SK-N-SH (cell line): ENCODE results near the gene OBI1. TPM values are rescaled to one million over a fixed set of nuclear protein-coding genes. Genes with fewer than 3 reads are reported as not detected.

Experiments used
- CTCF ChIA-PET: fragments of 300-600, 350-600 bp; formaldehyde crosslinking; extraction: SDS; loops from one replicate; lab custom pipeline; 2021; lab: Yijun Ruan, JAX
- POLR2A ChIA-PET: fragments of 350-600 bp; sonication (Branson Sonifier 250); formaldehyde crosslinking; extraction: SDS; loops from one replicate; lab custom pipeline; 2020; ENCODE audit warnings: antibody characterized with exemption, inconsistent platforms; lab: Yijun Ruan, JAX
- DNase-seq: peaks from one replicate; pipeline ENCODE4 v3.0.0; 2012
- H2AFZ ChIP-seq: fragments of 200-600 bp; sonication (generic); 2 replicates; pipeline ENCODE4 v1.8.1; 2016; ENCODE audit warnings: antibody characterized with exemption, mild to moderate bottlenecking, low read depth
- H3F3A ChIP-seq: fragments of 200-600 bp; sonication (generic); replicated peaks from 2 replicates; pipeline ENCODE3; 2016; ENCODE audit warnings: antibody characterized with exemption, mild to moderate bottlenecking; ENCODE audit not compliant: insufficient read depth
- H3K27ac ChIP-seq, 2 experiments: fragments of 200-500 bp in 1 of 2; fragments of 200-600 bp in 1 of 2; sonication (Bioruptor generic) in 1 of 2; sonication (generic), shearing (Covaris generic) in 1 of 2; 2 replicates each; pipeline versions ENCODE4 v1.5.1 to v1.6.1; 2014 to 2016; ENCODE audit warnings: low read depth in 2 of 2, inconsistent platforms in 1 of 2, low read length in 1 of 2, mild to moderate bottlenecking in 1 of 2, mixed read lengths in 1 of 2
- H3K27me3 ChIP-seq: fragments of 200-600 bp; sonication (generic), shearing (Covaris generic); 2 replicates; pipeline ENCODE4 v1.6.1; 2016; ENCODE audit warnings: mixed run types; ENCODE audit not compliant: insufficient read depth
- H3K36me3 ChIP-seq, 2 experiments: fragments of 200-500 bp in 1 of 2; fragments of 200-600 bp in 1 of 2; sonication (Bioruptor generic) in 1 of 2; sonication (generic) in 1 of 2; replicated peaks in 1 of 2; 2 replicates each; pipeline versions ENCODE3 to v1.5.1; 2014 to 2016; ENCODE audit warnings: low read length in 1 of 2, mild to moderate bottlenecking in 1 of 2; ENCODE audit not compliant: insufficient read depth in 2 of 2, control insufficient read depth in 1 of 2
- H3K4me1 ChIP-seq, 2 experiments: fragments of 200-500 bp in 1 of 2; fragments of 200-600 bp in 1 of 2; sonication (Bioruptor generic) in 1 of 2; sonication (generic), shearing (Covaris generic) in 1 of 2; 2 replicates each; pipeline versions ENCODE4 v1.5.1 to v1.6.1; 2014 to 2016; ENCODE audit warnings: low read depth in 1 of 2, low read length in 1 of 2, mixed run types in 1 of 2; ENCODE audit not compliant: insufficient read depth in 2 of 2, control insufficient read depth in 1 of 2
- H3K4me2 ChIP-seq: fragments of 200-600 bp; sonication (generic), shearing (Covaris generic); 2 replicates; pipeline ENCODE4 v1.6.1; 2017; ENCODE audit warnings: mixed run types
- H3K4me3 ChIP-seq, 2 experiments: fragments of 200-500 bp in 1 of 2; fragments of 200-600 bp in 1 of 2; sonication (Bioruptor generic) in 1 of 2; sonication (generic), shearing (Covaris generic) in 1 of 2; 2 replicates each; pipeline versions ENCODE4 v1.5.1 to v1.8.1; 2014 to 2016; ENCODE audit warnings: low read depth in 2 of 2, inconsistent platforms in 1 of 2, low read length in 1 of 2, mild to moderate bottlenecking in 1 of 2, mixed read lengths in 1 of 2, moderate library complexity in 1 of 2
- H3K79me2 ChIP-seq: fragments of 200-600 bp; sonication (generic); 2 replicates; pipeline ENCODE4 v1.8.1; 2017; ENCODE audit warnings: mild to moderate bottlenecking; ENCODE audit not compliant: insufficient read depth
- H3K9ac ChIP-seq: fragments of 200-600 bp; sonication (generic); 2 replicates; pipeline ENCODE4 v1.6.1; 2017; ENCODE audit warnings: mixed run types
- H3K9me2 ChIP-seq: fragments of 200-600 bp; sonication (generic); 2 replicates; pipeline ENCODE4 v1.6.1; 2017; ENCODE audit warnings: mixed run types
- H3K9me3 ChIP-seq: fragments of 200-600 bp; sonication (generic); 2 replicates; pipeline ENCODE4 v1.6.1; 2017; ENCODE audit warnings: mixed run types, mild to moderate bottlenecking, moderate library complexity
- H4K20me1 ChIP-seq: fragments of 200-600 bp; sonication (generic); 2 replicates; pipeline ENCODE4 v1.6.1; 2017; ENCODE audit warnings: mild to moderate bottlenecking, mixed run types; ENCODE audit not compliant: insufficient read depth
- CHD2 ChIP-seq: fragments of 150-350 bp; IDR thresholded peaks from 2 replicates; pipeline ENCODE4 v1.6.1; 2018; ENCODE audit warnings: low read length; ENCODE audit not compliant: partially characterized antibody
- ELF1 ChIP-seq: IDR thresholded peaks from 2 replicates; pipeline ENCODE4 v1.4.0; 2012
- FOXM1 ChIP-seq: IDR thresholded peaks from 2 replicates; pipeline ENCODE4 v1.4.0; 2012; ENCODE audit warnings: low read depth, mild to moderate bottlenecking
- GABPA ChIP-seq: IDR thresholded peaks from 2 replicates; pipeline ENCODE4 v1.4.0; 2012; ENCODE audit warnings: low read depth, mild to moderate bottlenecking
- GATA2 ChIP-seq: sonication (generic); formaldehyde crosslinking; IDR thresholded peaks from 2 replicates; pipeline ENCODE4 v1.5.0; 2020; ENCODE audit warnings: mild to moderate bottlenecking, missing genetic modification reagents
- JUND ChIP-seq: IDR thresholded peaks from 2 replicates; pipeline ENCODE4 v1.4.0; 2012
- MEF2A ChIP-seq: IDR thresholded peaks from 2 replicates; pipeline ENCODE4 v1.4.0; 2012; ENCODE audit warnings: low read depth, borderline replicate concordance
- NRF1 ChIP-seq: IDR thresholded peaks from 2 replicates; pipeline ENCODE4 v1.6.1; 2012; ENCODE audit warnings: low read depth, mild to moderate bottlenecking, low read length
- RXRA ChIP-seq: IDR thresholded peaks from 2 replicates; pipeline ENCODE4 v1.4.0; 2012; ENCODE audit warnings: low read depth, mild to moderate bottlenecking, borderline replicate concordance
- TCF12 ChIP-seq: IDR thresholded peaks from 2 replicates; pipeline ENCODE4 v1.4.0; 2012
- TEAD4 ChIP-seq: IDR thresholded peaks from 2 replicates; pipeline ENCODE4 v1.4.0; 2012; ENCODE audit warnings: mild to moderate bottlenecking, borderline replicate concordance; ENCODE audit not compliant: insufficient read depth
- YY1 ChIP-seq: IDR thresholded peaks from 2 replicates; pipeline ENCODE4 v1.4.0; 2012; ENCODE audit warnings: low read depth, mild to moderate bottlenecking
- WGBS: methylation state at CpG from one replicate; pipeline ENCODE4 v1.1.6; 2017; ENCODE audit warnings: low lambda C conversion rate; 5-methylcytosine and 5-hydroxymethylcytosine counted together
- polyA plus RNA-seq, 3 experiments: library from polyadenylated mRNA; depleted of rRNA; stranded (reverse); fragments of >200 nt; gene quantifications; 2 replicates each; pipeline ENCODE4 v1.2.3, GENCODE V29; 2012
- TF ChIP-seq, protein P1 (sequence below): IDR thresholded peaks from 2 replicates; pipeline ENCODE4 v1.4.0; 2012; ENCODE audit warnings: low read depth
- TF ChIP-seq, protein P2 (sequence below): IDR thresholded peaks from 2 replicates; pipeline ENCODE4 v1.4.0; 2012; ENCODE audit warnings: low read depth, borderline replicate concordance
- TF ChIP-seq, protein P3 (sequence below): IDR thresholded peaks from 2 replicates; pipeline ENCODE4 v1.6.1; 2012; ENCODE audit warnings: mild to moderate bottlenecking, low read depth, low read length, moderate library complexity
- TF ChIP-seq, protein P4 (sequence below): IDR thresholded peaks from 2 replicates; pipeline ENCODE4 v1.4.0; 2012; ENCODE audit warnings: low read depth, borderline replicate concordance
- TF ChIP-seq, protein P5 (sequence below): fragments of 200-600 bp; sonication (generic); IDR thresholded peaks from 2 replicates; pipeline ENCODE4 v1.6.1; 2017; ENCODE audit warnings: antibody characterized with exemption, mild to moderate bottlenecking, moderate library complexity
- TF ChIP-seq, protein P6 (sequence below): IDR thresholded peaks from 2 replicates; pipeline ENCODE4; 2012

OBI1 gene, protein sequence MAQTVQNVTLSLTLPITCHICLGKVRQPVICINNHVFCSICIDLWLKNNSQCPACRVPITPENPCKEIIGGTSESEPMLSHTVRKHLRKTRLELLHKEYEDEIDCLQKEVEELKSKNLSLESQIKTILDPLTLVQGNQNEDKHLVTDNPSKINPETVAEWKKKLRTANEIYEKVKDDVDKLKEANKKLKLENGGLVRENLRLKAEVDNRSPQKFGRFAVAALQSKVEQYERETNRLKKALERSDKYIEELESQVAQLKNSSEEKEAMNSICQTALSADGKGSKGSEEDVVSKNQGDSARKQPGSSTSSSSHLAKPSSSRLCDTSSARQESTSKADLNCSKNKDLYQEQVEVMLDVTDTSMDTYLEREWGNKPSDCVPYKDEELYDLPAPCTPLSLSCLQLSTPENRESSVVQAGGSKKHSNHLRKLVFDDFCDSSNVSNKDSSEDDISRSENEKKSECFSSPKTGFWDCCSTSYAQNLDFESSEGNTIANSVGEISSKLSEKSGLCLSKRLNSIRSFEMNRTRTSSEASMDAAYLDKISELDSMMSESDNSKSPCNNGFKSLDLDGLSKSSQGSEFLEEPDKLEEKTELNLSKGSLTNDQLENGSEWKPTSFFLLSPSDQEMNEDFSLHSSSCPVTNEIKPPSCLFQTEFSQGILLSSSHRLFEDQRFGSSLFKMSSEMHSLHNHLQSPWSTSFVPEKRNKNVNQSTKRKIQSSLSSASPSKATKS
- 1.8 and 2.6 TPM in 2 replicates for polyA plus RNA-seq (2012; rRNA removed)
- 3.1 and 3.5 TPM in 2 replicates for polyA plus RNA-seq (2012; cell fraction: cytosol; rRNA removed)
- polyA plus RNA-seq (2012; cell fraction: nucleus; rRNA removed), result 1.3 and 2.4 TPM in 2 replicates

DNA sequence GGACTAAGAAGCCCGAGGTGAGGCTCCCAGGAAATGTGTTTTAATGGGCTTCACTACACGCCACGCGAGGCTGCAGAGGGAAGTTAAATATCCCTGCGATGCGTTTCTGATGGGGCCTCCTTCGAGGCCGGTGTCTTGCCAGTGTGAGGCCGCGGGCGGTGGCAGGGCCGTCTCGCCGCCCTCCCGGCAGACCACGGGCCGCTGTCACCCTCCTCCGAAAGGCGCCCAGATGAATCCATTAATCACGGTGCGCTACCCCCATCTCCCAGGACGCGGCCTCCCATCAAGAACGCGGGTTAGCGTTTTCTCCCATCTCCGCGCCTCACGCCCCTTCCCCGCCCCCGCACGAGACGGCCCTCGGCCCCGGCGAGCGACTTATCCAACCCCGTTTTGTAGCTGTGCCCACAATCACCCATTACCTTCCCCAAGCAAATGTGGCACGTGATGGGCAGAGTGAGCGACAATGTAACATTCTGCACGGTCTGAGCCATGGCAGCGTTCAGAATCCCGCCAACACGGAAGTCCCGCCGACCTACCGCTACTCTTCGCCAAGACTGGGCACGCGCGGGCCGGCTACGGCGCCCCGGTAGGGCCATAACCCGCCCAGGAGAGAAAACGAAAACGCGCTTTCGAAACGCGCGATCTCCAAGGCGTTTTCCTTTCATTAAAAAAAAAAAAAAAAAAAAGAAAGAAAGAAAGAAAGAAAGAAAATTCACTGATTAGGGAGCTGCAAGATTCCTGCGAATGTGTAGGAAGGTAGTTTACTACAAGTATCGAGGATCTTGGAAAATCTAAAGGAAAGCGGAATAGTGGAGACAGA, at the start of gene OBI1:
Gene OBI1, minus strand, starts transcription at position 526 of the 820 bp plus-strand sequence. Its CDS starts 35 bp downstream, at position 491.
- DNase-seq, result peak; percentile 88
- Histone ChIP-seq H3K4me2 (peak within 1 kb of the TSS; percentile 78), H3K9me2 (no peaks in the 10 kb centered on the region), H4K20me1 (0 out of 2 replicates have a peak, but pooled peaks cover 4% of the 10 kb centered on the region), H3K4me3 (peak within 1 kb of the TSS; percentile 93 to 96), H2AFZ (peak within 1 kb of the TSS; percentile 98), H3K27me3 (no peaks in the 10 kb centered on the region), H3K4me1 (peaks cover 0 to 7% of the 10 kb centered on the region in 2 experiments; a peak in 2 of 4 replicates), H3K36me3 (peaks cover 0 to 6% of the 10 kb centered on the region in 2 experiments), H3K9me3 (no peaks in the 10 kb centered on the region), H3K27ac (peak within 1 kb of the TSS; percentile 62 to 88), H3F3A (no peaks in the 10 kb centered on the region), H3K79me2 (peaks cover 49% of the 10 kb centered on the region), H3K9ac (peak within 1 kb of the TSS; percentile 78)
- CTCF ChIA-PET, result interaction anchor here (0.6 to 1.6 kb wide), 2 partner anchors 13 kb away, joined by 3 to 5 read pairs; no protein-coding TSS in a partner anchor
- POLR2A ChIA-PET, result no interaction called here
- 2% methylated on average over 50 of the region's 67 CpGs for WGBS
- TF ChIP-seq TEAD4 (no peak), TCF12 (no peak), ELF1 (peak; percentile 96), GATA2 (CRISPR knock-in tag) (no peak), RXRA (no peak), CHD2 (peak; percentile 64), JUND (no peak), FOXM1 (no peak), NRF1 (peak; percentile 77), MEF2A (no peak), GABPA (peak; percentile 75), YY1 (0 out of 2 replicates have a peak, but pooled peaks have one; percentile 41)
- TF ChIP-seq, protein P1, sequence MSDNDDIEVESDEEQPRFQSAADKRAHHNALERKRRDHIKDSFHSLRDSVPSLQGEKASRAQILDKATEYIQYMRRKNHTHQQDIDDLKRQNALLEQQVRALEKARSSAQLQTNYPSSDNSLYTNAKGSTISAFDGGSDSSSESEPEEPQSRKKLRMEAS, result peak; percentile 94
- TF ChIP-seq, protein P2, sequence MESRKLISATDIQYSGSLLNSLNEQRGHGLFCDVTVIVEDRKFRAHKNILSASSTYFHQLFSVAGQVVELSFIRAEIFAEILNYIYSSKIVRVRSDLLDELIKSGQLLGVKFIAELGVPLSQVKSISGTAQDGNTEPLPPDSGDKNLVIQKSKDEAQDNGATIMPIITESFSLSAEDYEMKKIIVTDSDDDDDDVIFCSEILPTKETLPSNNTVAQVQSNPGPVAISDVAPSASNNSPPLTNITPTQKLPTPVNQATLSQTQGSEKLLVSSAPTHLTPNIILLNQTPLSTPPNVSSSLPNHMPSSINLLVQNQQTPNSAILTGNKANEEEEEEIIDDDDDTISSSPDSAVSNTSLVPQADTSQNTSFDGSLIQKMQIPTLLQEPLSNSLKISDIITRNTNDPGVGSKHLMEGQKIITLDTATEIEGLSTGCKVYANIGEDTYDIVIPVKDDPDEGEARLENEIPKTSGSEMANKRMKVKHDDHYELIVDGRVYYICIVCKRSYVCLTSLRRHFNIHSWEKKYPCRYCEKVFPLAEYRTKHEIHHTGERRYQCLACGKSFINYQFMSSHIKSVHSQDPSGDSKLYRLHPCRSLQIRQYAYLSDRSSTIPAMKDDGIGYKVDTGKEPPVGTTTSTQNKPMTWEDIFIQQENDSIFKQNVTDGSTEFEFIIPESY, result 0 out of 2 replicates have a peak, but pooled peaks have one; percentile 45
- TF ChIP-seq, protein P3, sequence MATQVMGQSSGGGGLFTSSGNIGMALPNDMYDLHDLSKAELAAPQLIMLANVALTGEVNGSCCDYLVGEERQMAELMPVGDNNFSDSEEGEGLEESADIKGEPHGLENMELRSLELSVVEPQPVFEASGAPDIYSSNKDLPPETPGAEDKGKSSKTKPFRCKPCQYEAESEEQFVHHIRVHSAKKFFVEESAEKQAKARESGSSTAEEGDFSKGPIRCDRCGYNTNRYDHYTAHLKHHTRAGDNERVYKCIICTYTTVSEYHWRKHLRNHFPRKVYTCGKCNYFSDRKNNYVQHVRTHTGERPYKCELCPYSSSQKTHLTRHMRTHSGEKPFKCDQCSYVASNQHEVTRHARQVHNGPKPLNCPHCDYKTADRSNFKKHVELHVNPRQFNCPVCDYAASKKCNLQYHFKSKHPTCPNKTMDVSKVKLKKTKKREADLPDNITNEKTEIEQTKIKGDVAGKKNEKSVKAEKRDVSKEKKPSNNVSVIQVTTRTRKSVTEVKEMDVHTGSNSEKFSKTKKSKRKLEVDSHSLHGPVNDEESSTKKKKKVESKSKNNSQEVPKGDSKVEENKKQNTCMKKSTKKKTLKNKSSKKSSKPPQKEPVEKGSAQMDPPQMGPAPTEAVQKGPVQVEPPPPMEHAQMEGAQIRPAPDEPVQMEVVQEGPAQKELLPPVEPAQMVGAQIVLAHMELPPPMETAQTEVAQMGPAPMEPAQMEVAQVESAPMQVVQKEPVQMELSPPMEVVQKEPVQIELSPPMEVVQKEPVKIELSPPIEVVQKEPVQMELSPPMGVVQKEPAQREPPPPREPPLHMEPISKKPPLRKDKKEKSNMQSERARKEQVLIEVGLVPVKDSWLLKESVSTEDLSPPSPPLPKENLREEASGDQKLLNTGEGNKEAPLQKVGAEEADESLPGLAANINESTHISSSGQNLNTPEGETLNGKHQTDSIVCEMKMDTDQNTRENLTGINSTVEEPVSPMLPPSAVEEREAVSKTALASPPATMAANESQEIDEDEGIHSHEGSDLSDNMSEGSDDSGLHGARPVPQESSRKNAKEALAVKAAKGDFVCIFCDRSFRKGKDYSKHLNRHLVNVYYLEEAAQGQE, result no peak
- TF ChIP-seq, protein P4, sequence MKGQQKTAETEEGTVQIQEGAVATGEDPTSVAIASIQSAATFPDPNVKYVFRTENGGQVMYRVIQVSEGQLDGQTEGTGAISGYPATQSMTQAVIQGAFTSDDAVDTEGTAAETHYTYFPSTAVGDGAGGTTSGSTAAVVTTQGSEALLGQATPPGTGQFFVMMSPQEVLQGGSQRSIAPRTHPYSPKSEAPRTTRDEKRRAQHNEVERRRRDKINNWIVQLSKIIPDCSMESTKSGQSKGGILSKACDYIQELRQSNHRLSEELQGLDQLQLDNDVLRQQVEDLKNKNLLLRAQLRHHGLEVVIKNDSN, result peak; percentile 47; the same call in 1 of the 2 replicates
- TF ChIP-seq, protein P5, sequence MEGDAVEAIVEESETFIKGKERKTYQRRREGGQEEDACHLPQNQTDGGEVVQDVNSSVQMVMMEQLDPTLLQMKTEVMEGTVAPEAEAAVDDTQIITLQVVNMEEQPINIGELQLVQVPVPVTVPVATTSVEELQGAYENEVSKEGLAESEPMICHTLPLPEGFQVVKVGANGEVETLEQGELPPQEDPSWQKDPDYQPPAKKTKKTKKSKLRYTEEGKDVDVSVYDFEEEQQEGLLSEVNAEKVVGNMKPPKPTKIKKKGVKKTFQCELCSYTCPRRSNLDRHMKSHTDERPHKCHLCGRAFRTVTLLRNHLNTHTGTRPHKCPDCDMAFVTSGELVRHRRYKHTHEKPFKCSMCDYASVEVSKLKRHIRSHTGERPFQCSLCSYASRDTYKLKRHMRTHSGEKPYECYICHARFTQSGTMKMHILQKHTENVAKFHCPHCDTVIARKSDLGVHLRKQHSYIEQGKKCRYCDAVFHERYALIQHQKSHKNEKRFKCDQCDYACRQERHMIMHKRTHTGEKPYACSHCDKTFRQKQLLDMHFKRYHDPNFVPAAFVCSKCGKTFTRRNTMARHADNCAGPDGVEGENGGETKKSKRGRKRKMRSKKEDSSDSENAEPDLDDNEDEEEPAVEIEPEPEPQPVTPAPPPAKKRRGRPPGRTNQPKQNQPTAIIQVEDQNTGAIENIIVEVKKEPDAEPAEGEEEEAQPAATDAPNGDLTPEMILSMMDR, result no peak
- TF ChIP-seq, protein P6, sequence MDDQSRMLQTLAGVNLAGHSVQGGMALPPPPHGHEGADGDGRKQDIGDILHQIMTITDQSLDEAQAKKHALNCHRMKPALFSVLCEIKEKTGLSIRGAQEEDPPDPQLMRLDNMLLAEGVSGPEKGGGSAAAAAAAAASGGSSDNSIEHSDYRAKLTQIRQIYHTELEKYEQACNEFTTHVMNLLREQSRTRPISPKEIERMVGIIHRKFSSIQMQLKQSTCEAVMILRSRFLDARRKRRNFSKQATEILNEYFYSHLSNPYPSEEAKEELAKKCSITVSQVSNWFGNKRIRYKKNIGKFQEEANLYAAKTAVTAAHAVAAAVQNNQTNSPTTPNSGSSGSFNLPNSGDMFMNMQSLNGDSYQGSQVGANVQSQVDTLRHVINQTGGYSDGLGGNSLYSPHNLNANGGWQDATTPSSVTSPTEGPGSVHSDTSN, result no peak
